GM19239 (cell line): ENCODE measurements around the gene VPS13D.
A peak's percentile ranks its signal among the peaks of the same experiment; 100 is the strongest.

ENCODE experiments used
- DNase-seq: peaks from one replicate; pipeline ENCODE4 v3.0.0; 2011; ENCODE audit warnings: low spot score; ENCODE audit not compliant: insufficient read length
- FAIRE-seq: peaks from 2 replicates; lab custom pipeline; 2011; peaks lifted over from hg19 to GRCh38; lab: Jason Lieb, UNC

The VPS13D gene

GRCh38 chr1:12195416-12195815 lies 34.4 kb upstream of the VPS13D start:
- no peak for FAIRE-seq
- DNase-seq, result no peak

GRCh38 chr1:12196641-12197482 lies 33.0 kb upstream of the VPS13D start:
- DNase-seq (no peak), FAIRE-seq (no peak)

DNA sequence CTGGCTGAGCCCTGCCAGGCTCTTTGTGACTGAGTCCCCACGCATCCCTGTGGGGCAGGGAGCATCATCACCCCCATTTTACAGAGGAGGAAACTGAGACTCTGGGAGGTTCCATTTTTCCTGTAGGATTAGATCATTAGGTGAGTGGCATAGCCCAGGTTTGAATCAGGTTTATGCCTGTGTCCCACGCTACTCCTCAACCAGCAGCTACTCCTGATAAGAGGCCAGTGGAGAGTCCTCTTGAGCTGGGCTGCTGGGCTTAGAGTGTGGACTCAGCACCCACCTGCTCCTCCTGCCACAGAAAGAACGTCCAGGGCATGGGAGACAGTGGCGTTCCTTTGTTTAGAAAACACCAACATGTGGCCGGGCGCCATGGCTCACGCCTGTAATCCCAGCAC lies 32.3 kb upstream of the VPS13D start:
- FAIRE-seq, result peak; percentile 31
- no peak for DNase-seq

- DNase-seq, result no peak
- FAIRE-seq, result no peak
Observed at GRCh38 chr1:12200208-12200607, 29.6 kb upstream of the VPS13D start.

DNA sequence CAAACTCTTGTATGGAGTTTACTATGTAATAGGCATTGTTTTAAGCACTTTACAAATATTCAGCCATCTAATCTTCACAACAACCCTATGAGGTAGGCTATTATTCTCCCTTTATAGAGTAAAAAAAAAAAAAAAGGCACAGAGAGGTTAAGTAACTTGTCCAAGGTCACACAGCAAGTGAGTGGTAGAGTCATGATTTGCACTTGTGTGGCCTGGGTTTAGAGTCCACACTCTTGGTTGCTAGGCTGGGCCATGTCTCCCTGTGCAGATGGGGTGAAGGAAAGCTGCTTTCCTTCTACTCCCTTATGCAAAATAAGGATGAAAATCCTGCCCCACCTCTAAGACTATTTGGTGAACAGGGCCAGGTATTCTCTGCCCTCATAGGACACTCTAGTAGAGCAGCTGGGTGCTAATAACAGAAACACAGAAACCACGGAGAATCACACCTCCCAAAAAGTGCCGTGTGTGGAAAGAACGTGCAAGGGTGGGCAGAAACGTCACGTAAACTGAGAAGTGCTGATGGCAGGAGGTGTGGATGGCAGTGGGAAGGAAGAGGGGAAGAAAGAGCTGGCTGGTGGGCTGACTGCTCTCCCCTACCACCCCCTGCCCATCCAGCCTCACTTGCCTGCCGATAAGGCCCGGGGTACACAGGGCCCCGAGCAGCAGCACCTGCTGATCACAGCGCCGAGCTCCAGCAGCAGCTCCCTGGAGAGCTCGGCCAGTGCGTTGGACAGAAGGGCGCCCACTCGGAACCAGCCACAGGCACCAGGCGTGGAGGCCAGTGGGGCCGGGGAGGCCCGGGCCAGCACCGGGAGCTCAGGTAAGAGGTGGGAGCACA lies 28.3 kb upstream of the VPS13D start:
- peak; percentile 88 for FAIRE-seq
- DNase-seq, result no peak

DNA sequence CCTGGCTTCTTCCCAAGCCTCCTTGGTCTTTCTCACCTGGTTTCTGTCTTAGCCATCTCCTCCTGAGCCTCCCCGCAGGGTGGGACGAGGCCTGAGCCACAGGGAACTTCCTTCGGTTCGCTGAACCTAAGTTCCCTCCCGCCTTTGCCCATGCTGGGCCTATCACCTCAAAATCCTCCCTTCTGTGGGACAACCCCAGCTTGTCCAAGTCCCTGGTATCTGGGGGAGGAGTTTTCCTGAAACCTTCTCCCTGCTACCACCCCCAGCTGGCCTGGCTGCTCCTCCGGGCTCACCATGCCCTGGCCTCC lies 27.7 kb upstream of the VPS13D start:
- DNase-seq (no peak), FAIRE-seq (peak; percentile 49)

DNA sequence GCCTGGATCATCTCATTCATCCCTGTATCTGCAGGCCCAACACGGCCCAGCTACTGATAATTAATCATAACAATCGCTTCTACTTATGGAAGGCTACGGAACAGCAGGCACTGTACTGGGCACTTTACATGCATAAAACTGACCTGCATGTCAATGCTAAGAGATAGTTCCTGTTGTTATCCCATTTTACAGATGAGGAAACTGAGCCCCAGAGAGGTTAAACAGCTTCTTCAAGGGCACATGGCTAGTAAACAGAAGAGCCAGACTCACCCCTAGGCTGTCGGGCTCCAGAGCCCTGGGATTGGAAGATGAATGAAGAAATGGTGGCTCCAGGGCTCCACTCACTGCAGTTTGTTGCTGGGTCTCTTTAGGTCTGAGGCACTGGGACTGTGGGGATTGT lies 27.3 kb upstream of the VPS13D start:
- DNase-seq, result no peak
- FAIRE-seq, result no peak

- no peak for DNase-seq
- peak; percentile 56 for FAIRE-seq
Observed at GRCh38 chr1:12203216-12204007, 26.4 kb upstream of the VPS13D start.

- FAIRE-seq (peak; percentile 55), DNase-seq (no peak)
Observed at GRCh38 chr1:12204140-12204539, 25.7 kb upstream of the VPS13D start.

DNA sequence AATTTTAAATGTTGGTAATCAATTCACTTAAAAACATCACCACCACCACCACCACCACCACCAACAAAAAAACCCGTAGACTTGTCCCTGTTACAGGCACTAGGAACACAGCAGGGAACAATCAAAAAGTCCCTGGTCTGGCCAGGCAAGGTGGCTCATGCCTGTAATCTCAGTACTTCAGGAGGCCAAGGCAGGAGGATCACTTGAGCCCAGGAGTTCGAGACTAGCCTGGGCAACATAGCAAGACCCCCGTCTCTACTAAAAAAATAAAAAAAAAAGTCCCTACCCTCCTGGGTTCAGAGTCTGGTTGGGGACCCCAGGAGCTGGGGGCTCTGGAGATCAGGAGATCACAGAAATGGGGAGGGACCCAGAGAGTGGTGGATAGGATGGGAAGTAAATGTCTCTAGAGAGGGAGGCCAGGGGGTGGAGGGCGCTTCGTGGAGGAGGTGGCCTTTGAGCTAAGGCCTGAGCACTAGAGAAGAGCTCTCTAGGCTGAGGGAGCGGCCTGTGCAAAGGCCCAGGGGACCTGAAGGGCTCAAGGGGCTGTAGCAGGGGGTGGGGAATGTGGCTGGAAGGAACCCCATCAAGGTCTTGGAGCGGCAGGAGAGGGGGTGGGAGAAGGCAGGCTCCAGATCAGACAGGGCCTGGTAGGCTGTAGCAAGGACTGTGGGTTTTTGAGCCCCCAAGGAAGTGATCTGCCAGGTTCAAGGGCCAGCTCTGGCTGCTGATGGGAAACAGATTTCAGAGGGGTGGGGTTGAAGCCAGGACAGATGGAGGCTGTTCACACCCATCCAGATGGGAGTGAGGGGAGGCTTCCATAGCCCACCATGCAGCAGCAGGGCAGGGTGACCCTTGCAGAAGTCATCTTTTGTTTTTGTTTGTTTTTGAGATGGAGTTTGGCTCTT lies 24.8 kb upstream of the VPS13D start:
- no peak for FAIRE-seq
- DNase-seq, result no peak

- FAIRE-seq (no peak), DNase-seq (no peak)
Observed at GRCh38 chr1:12206238-12206637, 23.6 kb upstream of the VPS13D start.

- DNase-seq, result no peak
- no peak for FAIRE-seq
Observed at GRCh38 chr1:12206792-12207424, 22.9 kb upstream of the VPS13D start.

- FAIRE-seq (no peak), DNase-seq (no peak)
Observed at GRCh38 chr1:12208271-12208670, 21.6 kb upstream of the VPS13D start.

- FAIRE-seq, result peak; percentile 94
- peak; percentile 80 for DNase-seq
Observed at GRCh38 chr1:12208764-12209494, 20.9 kb upstream of the VPS13D start.

GRCh38 chr1:12209495-12209832 lies 20.4 kb upstream of the VPS13D start:
- FAIRE-seq (no peak), DNase-seq (no peak)

- FAIRE-seq (no peak), DNase-seq (no peak)
Observed at GRCh38 chr1:12215118-12215961, 14.5 kb upstream of the VPS13D start.

DNA sequence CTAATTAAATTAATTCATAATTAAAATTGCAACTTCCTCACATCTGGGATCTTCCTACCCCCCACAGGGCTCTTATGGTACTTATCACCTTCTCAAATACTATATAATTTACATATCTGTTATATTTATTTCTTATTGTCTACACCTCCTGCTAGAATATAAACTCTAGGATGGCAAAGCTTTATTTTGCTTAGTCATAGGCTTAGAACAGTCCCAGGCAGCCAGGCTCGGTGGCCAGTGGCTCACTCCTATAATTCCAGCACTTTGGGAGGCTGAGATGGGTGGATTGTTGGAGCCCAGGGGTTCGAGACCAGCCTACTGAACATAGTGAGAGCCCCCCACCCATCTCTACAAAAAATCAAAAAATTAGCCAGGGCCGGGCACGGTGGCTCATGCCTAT lies 10.0 kb upstream of the VPS13D start:
- DNase-seq, result no peak
- FAIRE-seq, result no peak

GRCh38 chr1:12220890-12221289 lies 8.9 kb upstream of the VPS13D start:
- no peak for FAIRE-seq
- no peak for DNase-seq
